Measurements from ENCODE around the gene TCEA3. TPM values are rescaled to one million over a fixed set of nuclear protein-coding genes. Genes with fewer than 3 reads are reported as not detected.
"Not testable (repeated sequence)": the region's sequence is repeated elsewhere in the genome, so short reads cannot be mapped to it uniquely, and the experiment has no call there.

TCEA3 gene
- total RNA-seq, 1 experiment from 2014 or later, result not detected

- Histone ChIP-seq H3K4me3 (no peak overlapping the region), H3K9me3 (replicated peaks) (no peaks in the 10 kb centered on the region), H3K27ac (no peak overlapping the region), H3K4me1 (no peaks in the 10 kb centered on the region; the same call in 1 of the 2 replicates), H3K27me3 (no peaks in the 10 kb centered on the region; the same call in 1 of the 2 replicates), H3K36me3 (no peaks in the 10 kb centered on the region)
- no peak for DNase-seq
These were observed 43.8 kb downstream of the TCEA3 start for GRCh38 chr1:23380719-23381118.

GRCh38 chr1:23380236-23380635 lies 44.3 kb downstream of the TCEA3 start:
- DNase-seq, H3K36me3 ChIP-seq: not testable (repeated sequence)

GRCh38 chr1:23376890-23377811 lies 47.4 kb downstream of the TCEA3 start:
- Histone ChIP-seq H3K36me3 (no peaks in the 10 kb centered on the region), H3K9me3 (replicated peaks) (no peaks in the 10 kb centered on the region), H3K27me3 (no peaks in the 10 kb centered on the region; the same call in 1 of the 2 replicates), H3K4me3 (no peak overlapping the region), H3K4me1 (no peaks in the 10 kb centered on the region; the same call in 1 of the 2 replicates), H3K27ac (no peak overlapping the region; the same call in 1 of the 2 replicates)
- DNase-seq, result peak in 1 of 2 experiments; percentile 54

More at GRCh38 chr1:23380236-23380635, 44.3 kb downstream of the TCEA3 start:
- not testable (repeated sequence) for H3K4me1 ChIP-seq; H3K27ac ChIP-seq; H3K9me3 ChIP-seq (replicated peaks); H3K27me3 ChIP-seq; H3K4me3 ChIP-seq

DNA sequence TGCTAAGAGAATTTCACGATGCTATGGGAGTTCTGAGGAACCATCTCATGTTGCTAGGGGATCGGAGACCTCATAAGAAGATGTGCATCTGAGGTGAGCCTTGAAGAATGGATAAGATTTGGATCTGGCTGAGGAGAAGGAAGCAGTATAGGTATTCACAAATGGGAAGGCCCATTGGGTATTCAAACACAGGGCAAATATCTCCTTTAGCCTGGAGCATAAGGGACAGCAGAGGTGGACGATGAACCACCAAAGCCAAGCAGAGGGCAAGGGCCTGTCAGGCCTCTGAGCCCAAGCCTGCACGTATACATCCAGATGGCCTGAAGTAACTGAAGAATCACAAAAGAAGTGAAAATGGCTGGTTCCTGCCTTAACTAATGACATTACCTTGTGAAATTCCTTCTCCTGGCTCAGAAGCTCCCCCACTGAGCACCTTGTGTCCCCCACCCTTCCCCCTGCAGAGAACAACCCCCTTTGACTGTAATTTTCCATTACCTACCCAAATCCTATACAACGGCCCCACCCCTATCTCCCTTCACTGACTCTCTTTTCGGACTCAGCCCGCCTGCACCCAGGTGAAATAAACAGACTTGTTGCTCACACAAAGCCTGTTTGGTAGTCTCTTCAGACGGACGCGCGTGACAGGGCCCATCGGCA lies 50.3 kb downstream of the TCEA3 start:
- H3K4me3 ChIP-seq; H3K4me1 ChIP-seq; H3K27ac ChIP-seq; H3K9me3 ChIP-seq (replicated peaks); H3K36me3 ChIP-seq; DNase-seq; H3K27me3 ChIP-seq: not testable (repeated sequence)

DNA sequence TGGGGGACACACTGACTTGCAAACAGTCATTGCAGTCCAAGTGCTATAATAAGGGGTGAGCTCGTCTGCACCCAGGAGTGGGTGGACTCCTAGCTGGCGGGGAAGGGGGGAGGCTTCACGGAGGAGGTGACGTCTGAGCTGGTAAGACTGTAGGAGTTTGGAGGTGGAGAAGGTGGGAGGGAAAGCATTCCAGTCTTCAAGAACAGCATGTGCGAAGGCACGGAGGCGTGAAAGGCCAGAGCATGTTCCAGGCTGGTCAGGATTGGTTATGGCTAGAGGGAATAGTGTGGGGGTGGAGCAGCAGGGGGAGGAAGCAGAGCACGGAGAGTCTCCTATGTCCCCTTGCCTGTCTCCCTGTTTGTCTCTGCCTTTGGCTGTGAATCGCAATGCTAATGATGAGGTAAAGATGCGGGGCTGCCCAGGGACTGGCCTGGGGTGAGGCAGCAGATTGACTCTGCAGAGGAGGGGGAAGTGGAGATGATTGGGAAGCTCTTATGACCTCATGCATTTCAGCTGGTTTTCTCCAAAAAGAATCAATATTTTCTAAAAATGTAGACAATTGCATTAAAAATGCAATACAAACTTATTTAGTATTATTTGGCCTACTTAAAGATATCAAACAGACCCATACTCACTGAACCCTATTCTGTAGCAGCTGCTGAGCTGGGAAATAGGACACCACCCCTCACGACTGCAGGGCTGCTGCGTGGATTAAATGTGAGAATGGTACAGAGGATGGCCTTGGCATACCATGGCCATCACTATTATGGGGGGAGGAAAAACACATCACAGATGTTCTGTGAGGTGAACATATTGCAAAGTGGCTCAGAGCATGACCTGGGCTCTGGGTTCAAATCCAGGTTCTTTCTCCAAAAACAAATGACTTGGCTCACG lies 52.3 kb downstream of the TCEA3 start:
- no peaks in the 10 kb centered on the region for H3K27me3 ChIP-seq
- DNase-seq, result peak in 1 of 2 experiments; percentile 52
- no peak overlapping the region for H3K4me3 ChIP-seq
- no peaks in the 10 kb centered on the region for H3K9me3 ChIP-seq (replicated peaks)
- peaks cover 9% of the 10 kb centered on the region for H3K4me1 ChIP-seq
- H3K27ac ChIP-seq, result no peak overlapping the region
- H3K36me3 ChIP-seq, result no peaks in the 10 kb centered on the region

- Histone ChIP-seq H3K27me3 (no peaks in the 10 kb centered on the region), H3K4me3 (no peak overlapping the region), H3K9me3 (replicated peaks) (no peaks in the 10 kb centered on the region), H3K4me1 (peaks cover 9% of the 10 kb centered on the region), H3K36me3 (no peaks in the 10 kb centered on the region), H3K27ac (no peak overlapping the region)
- DNase-seq, result no peak
These were observed 53.6 kb downstream of the TCEA3 start for GRCh38 chr1:23370709-23371584.

DNA sequence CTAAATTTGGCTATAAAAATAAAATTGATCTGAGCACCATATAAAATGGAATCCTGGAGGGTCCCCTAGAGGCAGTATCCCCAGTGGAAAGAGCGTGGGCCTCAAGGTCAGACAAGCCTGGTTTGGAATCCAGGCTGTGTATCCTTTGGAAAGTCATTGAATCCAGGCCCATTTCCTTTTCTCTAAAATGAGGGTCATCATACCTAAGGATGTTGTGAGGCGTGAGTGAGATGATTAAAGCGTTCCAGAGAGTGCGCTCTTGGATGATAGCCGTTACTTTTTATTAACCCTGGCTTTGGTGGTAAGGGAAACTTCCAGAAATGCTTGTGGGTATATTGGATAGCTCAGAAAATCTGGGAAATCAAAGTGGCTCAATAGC lies 54.2 kb downstream of the TCEA3 start:
- DNase-seq, result no peak
- H3K36me3 ChIP-seq, result peaks cover 2% of the 10 kb centered on the region; the same call in 1 of the 2 replicates
- H3K4me3 ChIP-seq, result peak overlapping the region; percentile 81
- no peaks in the 10 kb centered on the region for H3K27me3 ChIP-seq
- H3K4me1 ChIP-seq, result peaks cover 9% of the 10 kb centered on the region
- H3K27ac ChIP-seq, result peak overlapping the region; percentile 90; the same call in 1 of the 2 replicates
- H3K9me3 ChIP-seq (replicated peaks), result no peaks in the 10 kb centered on the region

- peaks cover 9% of the 10 kb centered on the region for H3K4me1 ChIP-seq
- peaks cover 5% of the 10 kb centered on the region for H3K36me3 ChIP-seq
- no peaks in the 10 kb centered on the region for H3K27me3 ChIP-seq
- peak within 1 kb of the TSS; percentile 90 for H3K27ac ChIP-seq
- DNase-seq, result peak; percentile 94 to 95
- peak within 1 kb of the TSS; percentile 81 for H3K4me3 ChIP-seq
- H3K9me3 ChIP-seq (replicated peaks), result no peaks in the 10 kb centered on the region
These were observed 55.1 kb downstream of the TCEA3 start, which contains the start of gene ZNF436 for GRCh38 chr1:23369335-23370013. ZNF436 (minus strand) TSS chr1:23369836; CDS start chr1:23368005, 1,831 bp downstream.

GRCh38 chr1:23368562-23369334 lies 55.8 kb downstream of the TCEA3 start:
- Histone ChIP-seq H3K9me3 (replicated peaks) (peaks cover 1% of the 10 kb centered on the region; the same call in 1 of the 2 replicates), H3K4me1 (peaks cover 9% of the 10 kb centered on the region), H3K27ac (peak overlapping the region; percentile 90), H3K36me3 (peaks cover 12% of the 10 kb centered on the region), H3K4me3 (peak overlapping the region; percentile 81), H3K27me3 (no peaks in the 10 kb centered on the region)
- DNase-seq, result peak; percentile 95 to 97

DNA sequence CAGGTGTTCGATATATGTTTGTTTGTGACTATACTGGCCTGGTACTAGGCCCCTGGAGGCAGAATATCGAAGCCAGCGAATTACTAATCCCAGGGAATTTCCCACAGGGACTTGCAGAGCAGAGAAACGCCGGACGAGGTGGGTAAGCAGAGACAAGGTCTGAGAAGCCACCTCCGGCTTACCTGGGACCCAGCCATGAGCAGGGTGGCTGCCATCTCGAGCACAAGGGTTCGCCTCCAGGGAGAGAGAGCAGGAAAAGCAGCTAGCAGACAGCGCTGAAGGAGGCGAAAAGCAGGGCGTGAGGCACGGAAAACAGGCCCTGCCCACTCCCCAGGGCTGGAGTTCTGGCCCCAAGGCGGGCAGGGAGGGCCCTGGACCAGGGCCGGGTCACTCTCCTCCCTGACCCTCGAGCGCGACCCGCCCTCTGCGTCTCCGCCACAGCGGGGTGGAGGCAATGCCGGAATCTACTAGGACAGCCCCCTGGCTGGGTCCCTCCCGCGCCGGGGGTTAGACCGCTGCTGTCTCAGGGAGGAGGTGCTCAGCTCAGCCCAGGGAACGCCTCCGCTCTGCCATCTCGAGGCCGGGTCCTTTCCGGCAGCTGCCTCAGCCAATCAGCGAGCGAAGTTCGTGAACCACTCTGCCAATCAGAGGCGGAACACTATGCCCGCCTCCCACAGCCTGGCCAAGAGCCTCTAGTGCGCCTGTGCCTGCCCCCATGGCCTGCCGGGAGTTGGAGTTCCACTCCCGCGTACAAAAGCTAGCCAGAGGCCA lies 56.6 kb downstream of the TCEA3 start:
- H3K27me3 ChIP-seq, result no peaks in the 10 kb centered on the region
- peak overlapping the region; percentile 81 for H3K4me3 ChIP-seq
- peak; percentile 99 to 100 for DNase-seq
- H3K27ac ChIP-seq, result peak overlapping the region; percentile 90
- peaks cover 9% of the 10 kb centered on the region for H3K9me3 ChIP-seq (replicated peaks)
- peaks cover 20% of the 10 kb centered on the region for H3K36me3 ChIP-seq
- peaks cover 9% of the 10 kb centered on the region for H3K4me1 ChIP-seq

DNA sequence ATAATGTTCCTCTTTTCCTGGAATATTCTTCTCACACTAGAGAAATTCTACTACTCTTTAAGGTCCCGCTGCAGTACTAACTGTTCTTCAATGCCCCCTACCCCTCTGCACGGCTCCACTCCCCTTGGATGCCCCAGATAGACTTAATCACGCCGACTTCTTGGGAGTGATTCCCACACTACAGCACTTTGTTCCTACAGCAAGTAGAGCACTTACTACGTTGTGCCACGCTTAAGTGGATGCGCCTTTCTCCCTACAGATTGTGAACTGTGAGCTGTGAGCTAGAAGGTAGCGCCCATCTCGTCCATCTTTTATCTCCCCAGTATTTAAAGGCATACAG lies 57.1 kb downstream of the TCEA3 start:
- no peaks in the 10 kb centered on the region for H3K27me3 ChIP-seq
- H3K4me1 ChIP-seq, result peaks cover 9% of the 10 kb centered on the region
- H3K36me3 ChIP-seq, result peaks cover 25% of the 10 kb centered on the region
- peak overlapping the region; percentile 81 for H3K4me3 ChIP-seq
- DNase-seq, result no peak
- peak overlapping the region; percentile 90; the same call in 1 of the 2 replicates for H3K27ac ChIP-seq
- H3K9me3 ChIP-seq (replicated peaks), result peaks cover 14% of the 10 kb centered on the region

GRCh38 chr1:23366598-23366997 lies 58.0 kb downstream of the TCEA3 start:
- H3K4me3 ChIP-seq, result no peak overlapping the region
- H3K27ac ChIP-seq, result no peak overlapping the region
- no peak for DNase-seq
- peaks cover 9% of the 10 kb centered on the region for H3K4me1 ChIP-seq
- peaks cover 23% of the 10 kb centered on the region for H3K9me3 ChIP-seq (replicated peaks)
- H3K27me3 ChIP-seq, result no peaks in the 10 kb centered on the region
- H3K36me3 ChIP-seq, result peaks cover 34% of the 10 kb centered on the region

Measured in SJCRH30 (cell line).